Body of pancreas (tissue), 4 donors: ENCODE data around the gene ROR1.

Experiments
- CTCF ChIP-seq, 7 experiments: fragments of 450-650 bp in 4 of 7; fragments of 200-600 bp in 3 of 7; sonication (generic) in 3 of 7; IDR thresholded peaks; one replicate each; pipeline ENCODE4 v1.5.1; 2016 to 2019; ENCODE audit warnings: antibody characterized with exemption in 7 of 7
- POLR2A ChIP-seq, 3 donors: fragments of 450-650 bp; IDR thresholded peaks; one replicate each; pipeline ENCODE4 v1.6.1; 2016; ENCODE audit warnings: antibody characterized with exemption in 3 of 3, mild to moderate bottlenecking in 2 of 3

- TF ChIP-seq POLR2A (IDR thresholded peaks at IDR 0.05) (no peak), CTCF (IDR thresholded peaks at IDR 0.05) (no peak)
Observed at GRCh38 chr1:63775418-63776127, 1.8 kb downstream of the ROR1 start.
